Testis (tissue), 3 donors: ENCODE measurements around the gene CRISP3. TPM values are rescaled to one million over a fixed set of nuclear protein-coding genes. Genes with fewer than 3 reads are reported as not detected.
"Not testable (repeated sequence)": the region's sequence is repeated elsewhere in the genome, so short reads cannot be mapped to it uniquely, and the experiment has no call there.

Source experiments
- DNase-seq: peaks from one replicate; pipeline ENCODE4 v3.0.0-alpha.2; 2019
- H3K27ac ChIP-seq, 2 donors: fragments of 200-600 bp; sonication (generic); one replicate each; pipeline ENCODE4 v1.5.1; 2019
- H3K27me3 ChIP-seq: fragments of 200-600 bp; sonication (generic); one replicate; pipeline ENCODE4 v1.5.1; 2019
- H3K36me3 ChIP-seq: fragments of 200-600 bp; sonication (generic); one replicate; pipeline ENCODE4 v1.5.1; 2017; ENCODE audit warnings: low read depth; ENCODE audit errors: missing control alignments
- H3K4me1 ChIP-seq: fragments of 200-600 bp; sonication (generic); one replicate; pipeline ENCODE4 v1.5.1; 2019
- H3K4me3 ChIP-seq, 2 donors: fragments of 200-600 bp; sonication (generic); one replicate each; pipeline ENCODE4 v1.5.1; 2017 to 2019
- H3K9me3 ChIP-seq: fragments of 200-600 bp; sonication (generic); one replicate; pipeline ENCODE4 v1.5.1; 2017
- CTCF ChIP-seq, 3 experiments: fragments of 450-650 bp in 2 of 3; fragments of 200-600 bp in 1 of 3; sonication (generic) in 1 of 3; IDR thresholded peaks; one replicate each; pipeline ENCODE4 v1.5.1; 2016 to 2019; ENCODE audit warnings: antibody characterized with exemption in 3 of 3, mild to moderate bottlenecking in 2 of 3, moderate library complexity in 1 of 3
- POLR2A ChIP-seq: fragments of 450-650 bp; IDR thresholded peaks from one replicate; pipeline ENCODE4 v1.6.1; 2017; ENCODE audit warnings: antibody characterized with exemption, mild to moderate bottlenecking, moderate library complexity
- WGBS, 2 donors: methylation state at CpG; one replicate each; pipeline ENCODE4 v1.1.5; 2018; 5-methylcytosine and 5-hydroxymethylcytosine counted together
- intact Hi-C: fragments of 100-400 bp; cut with DNase I; formaldehyde crosslinking; loops from one replicate; pipeline ENCODE4 v1.15.1; 2023; ENCODE audit warnings: low total_unique reads
- polyA plus RNA-seq: library from polyadenylated mRNA; stranded (reverse); fragments of 350-450 nt; fragmentation: Illumina TruSeq; extraction: RNeasy Lipid Tissue Mini Kit (QIAGEN cat#74804); gene quantifications from one replicate; pipeline ENCODE4 v1.2.3, GENCODE V29; 2014; ENCODE audit warnings: low read depth, low replicate concordance; ENCODE audit not compliant: insufficient read depth
- total RNA-seq, 2 donors: library from RNA; depleted of rRNA; stranded (reverse); fragments of >200 nt; gene quantifications; one replicate each; pipeline ENCODE4 v1.2.3, GENCODE V29; 2016

CRISP3 gene
- total and polyA plus RNA-seq, 3 donors from 2014 or later: 0.12 TPM; not detected in 2

DNA sequence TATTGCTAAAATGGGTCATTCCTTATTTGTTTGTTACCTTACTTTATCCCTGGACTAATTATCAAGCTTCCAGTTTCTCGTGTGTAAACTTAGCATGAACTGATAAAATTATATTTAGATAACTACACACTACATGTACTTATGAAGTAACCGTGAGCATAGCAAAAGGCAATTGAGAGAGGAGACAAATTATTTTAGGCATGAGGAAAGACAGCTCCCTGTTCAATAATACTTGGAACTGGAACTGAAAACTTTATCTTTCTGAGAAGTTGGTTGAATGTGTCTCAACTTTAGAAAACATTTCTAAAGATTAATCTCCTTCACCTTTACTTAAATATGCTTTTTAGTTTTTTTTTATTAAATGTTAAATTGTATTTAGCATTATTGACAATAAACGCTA is 11.4 kb downstream of the CRISP3 start:
- no peak for TF ChIP-seq POLR2A
- no peak for TF ChIP-seq CTCF (IDR thresholded peaks at IDR 0.05)
- DNase-seq: no peak
- Histone ChIP-seq H3K27ac (no peak overlapping the region), H3K4me1 (no peaks in the 10 kb centered on the region), H3K9me3 (no peaks in the 10 kb centered on the region), H3K27me3 (no peaks in the 10 kb centered on the region), H3K4me3 (no peak overlapping the region), H3K36me3 (no peaks in the 10 kb centered on the region)
- intact Hi-C loops: no loop called here
- WGBS, 2 donors: 79 to 83% methylated on average over 3 of the region's 3 CpGs

- H3K4me3 ChIP-seq: no peak overlapping the region
- H3K4me1 ChIP-seq: no peaks in the 10 kb centered on the region
- no peak overlapping the region for H3K27ac ChIP-seq
- intact Hi-C loops: no loop called here
- no peak for DNase-seq
- H3K9me3 ChIP-seq: no peaks in the 10 kb centered on the region
- H3K36me3 ChIP-seq: no peaks in the 10 kb centered on the region
- TF ChIP-seq CTCF (IDR thresholded peaks at IDR 0.05): no peak
- H3K27me3 ChIP-seq: no peaks in the 10 kb centered on the region
These were observed 13.9 kb downstream of the CRISP3 start for GRCh38 chr6:49730251-49730650.

DNA sequence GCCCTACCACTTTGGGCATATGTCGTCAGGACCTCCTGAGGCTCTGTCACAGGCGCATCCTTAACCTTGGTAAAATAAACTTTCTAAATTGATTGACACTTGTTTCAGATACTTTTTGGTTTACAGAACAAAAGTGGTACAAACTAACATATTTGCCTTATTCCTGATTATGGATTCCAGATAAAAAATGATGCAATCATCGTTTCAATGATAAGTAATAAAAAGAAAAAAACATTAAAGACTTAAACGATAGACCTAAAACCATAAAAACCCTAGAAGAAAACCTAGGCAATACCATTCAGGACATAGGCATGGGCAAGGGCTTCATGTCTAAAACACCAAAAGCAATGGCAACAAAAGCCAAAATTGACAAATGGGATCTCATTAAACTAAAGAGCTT is 20.3 kb downstream of the CRISP3 start:
- DNase-seq, H3K36me3 ChIP-seq, H3K9me3 ChIP-seq, H3K27me3 ChIP-seq, H3K4me3 ChIP-seq, H3K27ac ChIP-seq, H3K4me1 ChIP-seq, intact Hi-C loops: not testable (repeated sequence)
- 76 to 89% methylated on average over 4 of the region's 4 CpGs for WGBS, 2 donors

- intact Hi-C loops: no loop called here
- Histone ChIP-seq H3K36me3 (no peaks in the 10 kb centered on the region), H3K27ac (no peak overlapping the region), H3K4me1 (no peaks in the 10 kb centered on the region), H3K9me3 (no peaks in the 10 kb centered on the region), H3K4me3 (no peak overlapping the region), H3K27me3 (no peaks in the 10 kb centered on the region)
- DNase-seq: no peak
- no peak for TF ChIP-seq POLR2A
- no peak for TF ChIP-seq CTCF (IDR thresholded peaks at IDR 0.05)
- 82 to 86% methylated on average over 2 of the region's 2 CpGs for WGBS, 2 donors
These were observed 22.9 kb downstream of the CRISP3 start for GRCh38 chr6:49721297-49721696.

GRCh38 chr6:49720372-49720771 is 23.8 kb downstream of the CRISP3 start:
- H3K4me3 ChIP-seq: no peak overlapping the region
- H3K9me3 ChIP-seq: no peaks in the 10 kb centered on the region
- no peaks in the 10 kb centered on the region for H3K36me3 ChIP-seq
- H3K27ac ChIP-seq: no peak overlapping the region
- intact Hi-C loops: no loop called here
- no peaks in the 10 kb centered on the region for H3K27me3 ChIP-seq
- H3K4me1 ChIP-seq: no peaks in the 10 kb centered on the region
- no peak for DNase-seq
- 91 to 93% methylated on average over 7 of the region's 7 CpGs for WGBS, 2 donors
- no peak for TF ChIP-seq POLR2A
- no peak for TF ChIP-seq CTCF (IDR thresholded peaks at IDR 0.05)
